Prostate gland (tissue), 2 donors: ENCODE measurements around the gene CLCF1. TPM values are rescaled to one million over a fixed set of nuclear protein-coding genes. Genes with fewer than 3 reads are reported as not detected.

Experiments used
- DNase-seq: peaks from one replicate; pipeline ENCODE4 v3.0.0-alpha.2; 2019; ENCODE audit warnings: low spot score
- H3K27ac ChIP-seq, 2 donors: fragments of 200-600 bp; sonication (generic); 2 replicates each; pipeline ENCODE4 v1.5.1; 2017 to 2019
- H3K27me3 ChIP-seq: fragments of 200-600 bp; sonication (generic); replicated peaks from 2 replicates; pipeline ENCODE4 v1.5.1; 2019; ENCODE audit not compliant: insufficient read depth
- H3K36me3 ChIP-seq, 2 donors: fragments of 200-600 bp; sonication (generic); 1 replicate in 1 of 2; 2 replicates in 1 of 2; pipeline versions ENCODE4 v1.5.1 to v1.8.1; 2017 to 2019
- H3K4me1 ChIP-seq: fragments of 200-600 bp; sonication (generic); replicated peaks from 2 replicates; pipeline ENCODE4 v1.5.1; 2019
- H3K4me3 ChIP-seq, 2 donors: fragments of 200-600 bp; sonication (generic); 2 replicates each; pipeline ENCODE4 v1.5.1; 2017 to 2019
- H3K9me3 ChIP-seq: fragments of 200-600 bp; sonication (generic); 2 replicates; pipeline ENCODE4 v1.5.1; 2017
- POLR2A ChIP-seq: fragments of 450-650 bp; IDR thresholded peaks from one replicate; pipeline ENCODE4 v1.6.1; 2016; ENCODE audit warnings: antibody characterized with exemption, mild to moderate bottlenecking
- POLR2AphosphoS5 ChIP-seq: sonication (generic); formaldehyde crosslinking; IDR thresholded peaks from one replicate; pipeline ENCODE4 v1.6.1; 2017; ENCODE audit warnings: antibody characterized with exemption
- WGBS: methylation state at CpG from one replicate; pipeline ENCODE4 v1.1.5; 2018; 5-methylcytosine and 5-hydroxymethylcytosine counted together
- intact Hi-C: fragments of 100-400 bp; cut with DNase I; formaldehyde crosslinking; loops from one replicate; pipeline ENCODE4 v1.14.2; 2022
- total RNA-seq, 2 donors: library from RNA; depleted of rRNA; stranded (reverse); fragments of >200 nt; gene quantifications; one replicate each; pipeline ENCODE4 v1.1.0, GENCODE V29; 2016
- TF ChIP-seq, protein P1 (sequence below), 4 experiments: fragments of 200-600 bp in 2 of 4; fragments of 450-650 bp in 2 of 4; sonication (generic) in 2 of 4; IDR thresholded peaks; 1 replicate in 3 of 4; 2 replicates in 1 of 4; pipeline ENCODE4 v1.5.1; 2016 to 2019; ENCODE audit warnings: antibody characterized with exemption in 4 of 4, mild to moderate bottlenecking in 2 of 4, moderate library complexity in 2 of 4

Gene CLCF1
- total RNA-seq, 2 donors from 2014 or later = 2.5 to 2.6 TPM

DNA sequence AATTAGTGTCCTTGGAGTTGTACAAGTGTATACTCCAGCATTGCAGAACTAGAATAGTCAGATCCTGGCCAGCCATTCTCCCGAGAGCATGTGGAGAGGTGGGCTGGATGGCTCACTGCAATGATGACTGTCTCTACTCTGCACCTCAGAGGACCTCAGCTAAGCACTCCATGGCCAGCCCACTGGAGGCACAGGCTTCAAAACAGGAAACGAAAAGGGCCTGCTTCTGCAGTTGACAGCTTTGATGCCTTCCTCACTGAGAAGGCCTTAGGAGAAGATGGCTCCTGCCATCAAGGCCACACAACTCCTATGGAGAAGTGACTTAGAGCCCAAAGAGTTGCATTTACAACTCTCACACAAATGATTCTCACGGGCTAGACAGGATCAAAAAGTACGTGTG, 29.1 kb downstream of the CLCF1 start:
- no peak for TF ChIP-seq POLR2AphosphoS5
- no peaks in the 10 kb centered on the region for H3K36me3 ChIP-seq
- H3K4me3 ChIP-seq = no peak overlapping the region
- peak overlapping the region; percentile 70 to 84 for H3K27ac ChIP-seq
- 87% methylated on average over 4 of the region's 4 CpGs for WGBS
- intact Hi-C loops = no loop called here
- H3K4me1 ChIP-seq = peaks cover 11% of the 10 kb centered on the region
- no peaks in the 10 kb centered on the region for H3K27me3 ChIP-seq
- no peaks in the 10 kb centered on the region for H3K9me3 ChIP-seq
- DNase-seq = no peak

DNA sequence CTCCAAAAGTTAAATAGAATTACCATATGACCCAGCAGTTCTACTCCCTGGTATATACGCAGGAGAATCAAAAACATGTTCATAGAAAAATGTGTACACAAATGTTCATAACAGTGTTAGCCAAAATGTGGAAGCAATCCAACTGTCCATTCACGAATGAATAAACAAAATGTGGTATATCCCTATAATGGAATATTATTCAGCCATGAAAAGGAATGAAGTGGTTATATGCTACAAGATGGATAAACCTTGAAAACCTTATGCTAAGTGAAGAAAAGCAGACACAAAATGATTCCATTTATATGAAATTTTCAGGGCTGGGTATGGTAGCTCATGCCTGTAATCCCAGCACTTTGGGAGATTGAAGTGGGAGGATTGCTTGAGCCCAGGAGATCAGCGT, 36.1 kb downstream of the CLCF1 start:
- H3K9me3 ChIP-seq = no peaks in the 10 kb centered on the region
- TF ChIP-seq POLR2A = no peak
- TF ChIP-seq, protein P1, sequence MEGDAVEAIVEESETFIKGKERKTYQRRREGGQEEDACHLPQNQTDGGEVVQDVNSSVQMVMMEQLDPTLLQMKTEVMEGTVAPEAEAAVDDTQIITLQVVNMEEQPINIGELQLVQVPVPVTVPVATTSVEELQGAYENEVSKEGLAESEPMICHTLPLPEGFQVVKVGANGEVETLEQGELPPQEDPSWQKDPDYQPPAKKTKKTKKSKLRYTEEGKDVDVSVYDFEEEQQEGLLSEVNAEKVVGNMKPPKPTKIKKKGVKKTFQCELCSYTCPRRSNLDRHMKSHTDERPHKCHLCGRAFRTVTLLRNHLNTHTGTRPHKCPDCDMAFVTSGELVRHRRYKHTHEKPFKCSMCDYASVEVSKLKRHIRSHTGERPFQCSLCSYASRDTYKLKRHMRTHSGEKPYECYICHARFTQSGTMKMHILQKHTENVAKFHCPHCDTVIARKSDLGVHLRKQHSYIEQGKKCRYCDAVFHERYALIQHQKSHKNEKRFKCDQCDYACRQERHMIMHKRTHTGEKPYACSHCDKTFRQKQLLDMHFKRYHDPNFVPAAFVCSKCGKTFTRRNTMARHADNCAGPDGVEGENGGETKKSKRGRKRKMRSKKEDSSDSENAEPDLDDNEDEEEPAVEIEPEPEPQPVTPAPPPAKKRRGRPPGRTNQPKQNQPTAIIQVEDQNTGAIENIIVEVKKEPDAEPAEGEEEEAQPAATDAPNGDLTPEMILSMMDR (IDR thresholded peaks at IDR 0.05) = no peak
- no peak for TF ChIP-seq POLR2AphosphoS5
- H3K4me3 ChIP-seq = no peak overlapping the region
- no peaks in the 10 kb centered on the region for H3K27me3 ChIP-seq
- intact Hi-C loops = no loop called here
- no peaks in the 10 kb centered on the region for H3K36me3 ChIP-seq
- H3K27ac ChIP-seq = no peak overlapping the region
- no peaks in the 10 kb centered on the region for H3K4me1 ChIP-seq
- DNase-seq = no peak
- WGBS = 96% methylated on average over 3 of the region's 3 CpGs

DNA sequence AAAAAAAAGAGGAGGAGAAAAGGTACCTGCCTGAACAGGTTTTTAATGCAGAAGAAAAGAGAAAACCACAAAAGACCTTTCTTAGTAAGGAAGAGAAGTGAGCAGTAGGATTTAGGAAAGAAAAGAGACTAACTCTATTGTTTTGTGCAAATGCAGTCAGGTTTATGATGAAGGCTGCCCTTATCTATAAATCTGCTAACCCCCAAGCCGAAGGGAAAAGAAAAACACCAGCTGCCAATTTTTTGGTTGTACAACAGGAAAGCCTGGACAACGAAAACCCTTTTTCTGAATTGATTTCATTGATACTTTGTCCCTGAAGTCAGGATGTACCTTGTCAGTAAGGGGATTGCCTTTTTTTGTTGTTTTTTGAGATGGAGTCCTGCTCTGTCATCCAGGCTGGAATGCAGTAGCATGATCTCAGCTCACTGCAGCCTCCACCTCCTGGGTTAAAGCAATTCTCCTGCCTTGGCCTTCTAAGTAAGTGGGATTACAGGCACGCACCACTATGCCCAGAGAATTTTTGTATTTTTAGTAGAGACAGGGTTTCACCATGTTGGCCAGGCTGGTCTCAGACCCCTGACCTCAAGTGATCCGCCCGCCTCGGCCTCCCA, 41.2 kb downstream of the CLCF1 start:
- no peaks in the 10 kb centered on the region for H3K4me1 ChIP-seq
- no peak overlapping the region for H3K4me3 ChIP-seq
- no peaks in the 10 kb centered on the region for H3K9me3 ChIP-seq
- no peaks in the 10 kb centered on the region for H3K36me3 ChIP-seq
- H3K27me3 ChIP-seq = no peaks in the 10 kb centered on the region
- no peak for DNase-seq
- WGBS = 61% methylated on average over 6 of the region's 6 CpGs
- H3K27ac ChIP-seq = no peak overlapping the region
- TF ChIP-seq POLR2A (no peak), POLR2AphosphoS5 (no peak)
- TF ChIP-seq, protein P1 (IDR thresholded peaks at IDR 0.05) = no peak
- intact Hi-C loops = no loop called here

DNA sequence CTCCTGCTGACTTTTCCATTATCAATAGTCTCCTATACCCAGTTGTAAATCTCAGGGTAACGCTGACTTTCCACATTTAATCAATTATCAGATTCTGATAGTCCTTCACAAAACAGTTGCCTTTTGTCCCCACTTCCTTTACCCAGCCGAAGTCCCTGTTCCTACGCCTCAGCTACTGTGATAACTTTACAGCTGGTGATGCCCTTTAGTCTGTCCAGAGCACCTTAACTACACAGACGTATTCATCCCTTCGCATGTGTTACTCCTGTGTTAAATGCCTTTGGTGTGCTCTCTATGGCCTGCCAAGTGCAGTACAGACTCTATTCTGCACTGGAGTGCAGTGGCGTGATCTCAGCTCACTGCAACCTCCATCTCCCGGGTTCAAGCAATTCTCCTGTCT, 49.9 kb downstream of the CLCF1 start:
- Histone ChIP-seq H3K4me3 (no peak overlapping the region), H3K27ac (no peak overlapping the region), H3K9me3 (no peaks in the 10 kb centered on the region), H3K4me1 (no peaks in the 10 kb centered on the region), H3K27me3 (no peaks in the 10 kb centered on the region), H3K36me3 (peaks cover 0 to 2% of the 10 kb centered on the region in 2 donors)
- intact Hi-C loops = no loop called here
- no peak for DNase-seq
- WGBS = 91% methylated on average over 7 of the region's 7 CpGs
- no peak for TF ChIP-seq POLR2AphosphoS5
- no peak for TF ChIP-seq POLR2A
- TF ChIP-seq, protein P1 (IDR thresholded peaks at IDR 0.05) = no peak

DNA sequence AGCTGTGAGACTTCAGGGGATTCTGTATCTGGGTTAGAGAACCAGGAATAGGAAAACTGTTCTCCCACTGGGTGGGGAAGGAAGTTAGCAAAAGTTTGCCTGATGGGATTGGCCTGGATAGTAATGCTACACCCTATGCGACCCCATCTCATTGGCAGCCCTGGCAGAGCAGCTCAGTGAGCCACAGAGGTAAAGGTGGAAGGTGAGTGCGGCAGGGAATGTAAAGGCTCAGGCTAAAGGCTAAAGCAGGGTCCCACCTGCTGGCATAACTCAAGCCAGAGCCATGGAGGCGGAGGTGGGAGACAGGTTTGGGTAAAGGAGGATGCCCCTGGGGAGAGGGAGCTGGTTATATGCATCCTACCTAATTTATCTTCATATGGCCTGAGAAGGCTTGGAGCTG, 51.3 kb downstream of the CLCF1 start:
- WGBS = 91% methylated on average over 3 of the region's 3 CpGs
- no peaks in the 10 kb centered on the region for H3K27me3 ChIP-seq
- TF ChIP-seq, protein P1 (IDR thresholded peaks at IDR 0.05) = no peak
- no peak for TF ChIP-seq POLR2AphosphoS5
- TF ChIP-seq POLR2A = no peak

More for the DNA sequence above, 51.3 kb downstream of the CLCF1 start:
- no peak overlapping the region for H3K4me3 ChIP-seq
- no peak overlapping the region for H3K27ac ChIP-seq
- H3K9me3 ChIP-seq = no peaks in the 10 kb centered on the region
- intact Hi-C loops = no loop called here
- DNase-seq = no peak
- H3K4me1 ChIP-seq = no peaks in the 10 kb centered on the region
- H3K36me3 ChIP-seq = peaks cover 0 to 2% of the 10 kb centered on the region in 2 donors
